Measurements from ENCODE around the gene NUAK2.

DNA sequence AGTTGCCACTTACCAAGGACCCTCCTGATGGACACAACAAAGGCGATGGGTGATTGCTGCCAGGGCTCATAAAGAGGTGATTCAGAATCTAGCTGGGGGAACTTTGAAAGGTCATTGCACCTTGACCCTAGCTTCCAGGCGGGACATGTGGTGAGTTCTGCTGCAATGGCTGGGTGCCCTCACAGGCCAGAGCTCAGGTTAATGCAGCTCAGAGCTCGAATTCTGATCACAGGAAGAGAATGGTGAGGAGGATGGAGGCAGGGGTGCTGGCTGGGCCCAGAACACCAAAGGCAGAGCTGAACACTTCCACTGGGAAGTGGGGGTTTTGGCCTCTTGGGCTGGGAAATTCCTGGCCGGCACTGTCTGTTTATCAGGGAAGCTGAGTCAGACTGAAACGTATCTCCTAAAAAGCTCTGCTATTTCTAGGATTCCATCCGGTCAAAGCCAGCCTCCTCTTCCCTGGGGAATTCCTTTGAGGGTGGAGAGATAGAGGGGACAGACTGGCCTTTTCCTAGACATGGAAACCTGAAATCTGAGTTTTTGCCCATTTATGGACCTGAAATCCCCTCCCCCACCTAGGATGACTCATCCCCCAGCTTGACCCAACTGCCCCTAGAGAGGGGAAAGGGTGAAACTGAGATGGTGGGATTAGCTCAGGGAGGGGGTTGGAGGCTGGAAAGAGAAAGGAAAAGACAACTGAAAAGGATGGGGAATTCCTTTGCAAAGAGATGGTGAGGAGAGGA lies 27.2 kb downstream of the NUAK2 start:
- TF ChIP-seq CTCF (IDR thresholded peaks at IDR 0.05; ENCODE audit: poor library complexity, severe bottlenecking) (no peak), POLR2AphosphoS5 (IDR thresholded peaks at IDR 0.05) (no peak), EP300 (conservative IDR thresholded peaks at IDR 0.05; ENCODE audit: poor library complexity, severe bottlenecking) (no peak), RAD21 (conservative IDR thresholded peaks at IDR 0.05) (no peak), EZH2 (IDR thresholded peaks at IDR 0.05; ENCODE audit: borderline replicate concordance, insufficient read depth, low read length, poor library complexity, severe bottlenecking) (no peak), MXI1 (conservative IDR thresholded peaks at IDR 0.05; ENCODE audit: poor library complexity, severe bottlenecking) (no peak), REST (IDR thresholded peaks at IDR 0.05; ENCODE audit: borderline replicate concordance) (no peak)
